HG03039 (cell line): Measurements from ENCODE around the gene DNAAF8.

Experiments
- ATAC-seq: cut with Tn5 transposase; IDR thresholded peaks from one replicate; pipeline ENCODE4 v1.9.1; 2021; ENCODE audit warnings: mild to moderate bottlenecking, moderate library complexity; ENCODE audit not compliant: unreplicated experiment

The DNAAF8 gene

DNA sequence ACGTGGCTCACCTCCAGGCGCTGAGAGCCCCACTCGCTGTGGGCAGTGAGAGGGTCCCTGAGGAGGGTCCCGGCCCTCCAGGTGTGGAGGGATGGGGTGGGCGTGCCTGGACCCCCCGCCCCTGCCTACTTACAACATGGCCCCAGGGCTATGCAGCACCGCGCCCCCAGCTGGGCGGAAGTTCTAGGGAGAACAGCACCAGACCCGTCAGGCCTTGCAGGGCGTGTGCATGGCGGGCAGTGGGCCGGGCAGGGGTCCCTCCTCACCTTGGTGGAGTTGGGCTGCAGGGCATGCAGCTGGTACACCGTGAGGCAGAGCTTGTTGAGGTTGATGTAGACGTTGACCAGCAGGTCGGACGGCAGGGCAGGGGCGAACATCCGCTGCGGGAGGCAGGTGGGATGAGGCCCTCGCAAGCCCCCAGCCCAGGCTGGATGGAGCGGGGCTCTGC lies 63.5 kb downstream of the DNAAF8 start:
- ATAC-seq, result no peak

DNA sequence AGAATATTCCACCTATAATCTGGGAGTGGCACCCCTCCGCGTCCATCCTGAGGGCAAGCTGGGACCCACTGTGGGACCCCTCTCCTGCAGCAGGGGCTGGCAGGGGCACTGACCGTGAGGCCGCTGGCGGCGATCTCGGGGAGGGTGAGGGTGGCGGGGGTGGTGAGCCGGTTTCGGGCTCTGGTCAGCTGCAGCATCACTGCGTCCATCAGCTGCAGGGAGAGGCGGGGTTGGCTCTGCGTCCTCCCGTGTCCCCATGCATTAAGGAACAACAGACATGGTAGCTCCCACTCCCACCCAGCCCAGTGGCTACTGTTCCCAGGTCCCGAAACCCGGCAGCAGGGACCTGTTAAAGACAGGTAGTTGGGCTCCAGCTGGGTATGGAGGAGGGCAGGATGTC lies 64.1 kb downstream of the DNAAF8 start:
- ATAC-seq, result no peak
